ENCODE measurements around the gene NUTM2B.
"Not testable (repeated sequence)": the region's sequence is repeated elsewhere in the genome, so short reads cannot be mapped to it uniquely, and the experiment has no call there.

NUTM2B gene

GRCh38 chr10:79748510-79748909 is 45.5 kb downstream of the NUTM2B start:
- DNase-seq (ENCODE audit: low spot score), result not testable (repeated sequence)

GRCh38 chr10:79753601-79754000 is 50.6 kb downstream of the NUTM2B start:
- DNase-seq (ENCODE audit: low spot score), result not testable (repeated sequence)

DNA sequence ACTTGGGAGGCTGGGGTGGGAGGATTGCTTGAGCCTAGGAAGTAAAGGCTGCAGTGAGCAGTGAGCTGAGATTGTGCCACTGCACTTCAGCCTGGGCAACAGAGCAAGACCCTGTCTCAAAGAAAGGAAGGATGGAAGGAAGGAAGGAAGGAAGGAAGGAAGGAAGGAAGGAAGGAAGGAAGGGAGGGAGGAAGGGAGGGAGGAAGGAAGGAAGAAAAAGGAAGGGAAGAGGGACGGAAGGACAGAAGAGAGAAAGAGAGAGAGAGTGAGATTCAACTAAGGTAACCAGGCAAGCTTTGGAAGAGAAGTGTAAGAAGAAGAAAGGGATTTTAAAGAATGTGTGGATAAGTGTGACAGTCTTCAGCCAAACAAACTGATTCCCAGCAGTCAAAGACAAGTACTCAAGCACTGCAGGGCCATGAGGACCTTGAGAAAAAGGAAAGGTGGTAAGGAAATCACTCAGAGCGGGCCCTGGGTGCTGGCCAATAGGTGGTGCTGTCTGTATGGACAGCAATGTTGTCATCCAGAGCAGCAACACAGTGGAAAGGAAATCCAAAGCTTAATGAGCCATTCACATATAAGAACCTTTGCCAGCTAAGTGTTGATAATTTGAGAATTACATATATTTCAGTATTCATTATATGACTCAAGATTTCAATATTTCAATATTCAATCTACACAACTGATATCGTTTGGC is 55.4 kb downstream of the NUTM2B start:
- DNase-seq (ENCODE audit: low spot score), result not testable (repeated sequence)

Data from putamen (tissue), 1 donor.